ENCODE data around the gene TGM5. TPM values are rescaled to one million over a fixed set of nuclear protein-coding genes. Genes with fewer than 3 reads are reported as not detected.

TGM5 gene
- total RNA-seq, 1 experiment from 2014 or later: not detected

- TF ChIP-seq POLR2AphosphoS5 (IDR thresholded peaks at IDR 0.05; ENCODE audit: low read depth, low read length) (no peak), EGR1 (IDR thresholded peaks at IDR 0.05; ENCODE audit: low read depth) (no peak), CEBPB (IDR thresholded peaks at IDR 0.05; ENCODE audit: low read depth) (no peak), RAD21 (IDR thresholded peaks at IDR 0.05; ENCODE audit: low read depth) (no peak), POLR2A (IDR thresholded peaks at IDR 0.05; ENCODE audit: borderline replicate concordance, extremely low read depth, insufficient read depth, insufficient read length) (no peak), EZH2 (IDR thresholded peaks at IDR 0.05) (no peak), CTCF (IDR thresholded peaks at IDR 0.05 in 2 of 3, conservative IDR thresholded peaks at IDR 0.05 in 1 of 3; ENCODE audit: borderline replicate concordance in 1 of 3, insufficient read depth in 1 of 3, low read depth in 2 of 3, low read length in 2 of 3) (no peak), CBX3 (IDR thresholded peaks at IDR 0.05; ENCODE audit: low read depth) (no peak), TCF7L2 (IDR thresholded peaks at IDR 0.05; ENCODE audit: borderline replicate concordance, extremely low read depth, insufficient read depth, insufficient read length) (no peak), ZFX (IDR thresholded peaks at IDR 0.05) (no peak), ELF1 (IDR thresholded peaks at IDR 0.05; ENCODE audit: borderline replicate concordance, low read depth) (no peak), YY1 (IDR thresholded peaks at IDR 0.05; ENCODE audit: extremely low read depth, insufficient replicate concordance, low read depth, low read length) (no peak), FOSL1 (IDR thresholded peaks at IDR 0.05; ENCODE audit: low read depth) (no peak), SRF (IDR thresholded peaks at IDR 0.05; ENCODE audit: low read depth) (no peak), ZNF274 (IDR thresholded peaks at IDR 0.05; ENCODE audit: low read depth, low read length) (no peak)
- TF ChIP-seq, protein P1, sequence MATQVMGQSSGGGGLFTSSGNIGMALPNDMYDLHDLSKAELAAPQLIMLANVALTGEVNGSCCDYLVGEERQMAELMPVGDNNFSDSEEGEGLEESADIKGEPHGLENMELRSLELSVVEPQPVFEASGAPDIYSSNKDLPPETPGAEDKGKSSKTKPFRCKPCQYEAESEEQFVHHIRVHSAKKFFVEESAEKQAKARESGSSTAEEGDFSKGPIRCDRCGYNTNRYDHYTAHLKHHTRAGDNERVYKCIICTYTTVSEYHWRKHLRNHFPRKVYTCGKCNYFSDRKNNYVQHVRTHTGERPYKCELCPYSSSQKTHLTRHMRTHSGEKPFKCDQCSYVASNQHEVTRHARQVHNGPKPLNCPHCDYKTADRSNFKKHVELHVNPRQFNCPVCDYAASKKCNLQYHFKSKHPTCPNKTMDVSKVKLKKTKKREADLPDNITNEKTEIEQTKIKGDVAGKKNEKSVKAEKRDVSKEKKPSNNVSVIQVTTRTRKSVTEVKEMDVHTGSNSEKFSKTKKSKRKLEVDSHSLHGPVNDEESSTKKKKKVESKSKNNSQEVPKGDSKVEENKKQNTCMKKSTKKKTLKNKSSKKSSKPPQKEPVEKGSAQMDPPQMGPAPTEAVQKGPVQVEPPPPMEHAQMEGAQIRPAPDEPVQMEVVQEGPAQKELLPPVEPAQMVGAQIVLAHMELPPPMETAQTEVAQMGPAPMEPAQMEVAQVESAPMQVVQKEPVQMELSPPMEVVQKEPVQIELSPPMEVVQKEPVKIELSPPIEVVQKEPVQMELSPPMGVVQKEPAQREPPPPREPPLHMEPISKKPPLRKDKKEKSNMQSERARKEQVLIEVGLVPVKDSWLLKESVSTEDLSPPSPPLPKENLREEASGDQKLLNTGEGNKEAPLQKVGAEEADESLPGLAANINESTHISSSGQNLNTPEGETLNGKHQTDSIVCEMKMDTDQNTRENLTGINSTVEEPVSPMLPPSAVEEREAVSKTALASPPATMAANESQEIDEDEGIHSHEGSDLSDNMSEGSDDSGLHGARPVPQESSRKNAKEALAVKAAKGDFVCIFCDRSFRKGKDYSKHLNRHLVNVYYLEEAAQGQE (IDR thresholded peaks at IDR 0.05; ENCODE audit: low read depth): no peak
- H3K36me3 ChIP-seq (ENCODE audit: control insufficient read depth in 1 of 2, insufficient read depth in 2 of 2, low read length in 2 of 2): no peaks in the 10 kb centered on the region
- H3K4me2 ChIP-seq (ENCODE audit: low read length): no peak overlapping the region
- H3K4me1 ChIP-seq (ENCODE audit: control insufficient read depth in 1 of 2, insufficient read depth in 2 of 2, low read length in 2 of 2): no peaks in the 10 kb centered on the region
- DNase-seq (ENCODE audit: low read depth, low spot score) (no peak), ATAC-seq (no peak)
- POLR2A ChIA-PET: no interaction called here
- RAD21 ChIA-PET (ENCODE audit: low non-redundant PET in 1 of 2, low total read pairs in 2 of 2, uncharacterized antibody in 2 of 2, unreplicated experiment in 2 of 2): no interaction called here
- no peaks in the 10 kb centered on the region for H3K9me2 ChIP-seq (ENCODE audit: insufficient read depth)
- H2AFZ ChIP-seq (ENCODE audit: low read depth, low read length, poor library complexity, severe bottlenecking): no peak overlapping the region
- no peak overlapping the region for H3K4me3 ChIP-seq (replicated peaks in 1 of 2; ENCODE audit: low read depth in 1 of 2, low read length in 2 of 2)
- no peaks in the 10 kb centered on the region for H4K20me1 ChIP-seq (ENCODE audit: insufficient read depth)
- no TSS peak for BruUV-seq (replicated peaks)
- H3K27me3 ChIP-seq (ENCODE audit: insufficient read depth, low read length): no peaks in the 10 kb centered on the region
- CTCF ChIA-PET: interaction anchor here (2.8 kb wide), 1 partner anchor 55 kb away, joined by 8 read pairs; no protein-coding TSS in a partner anchor
- no peak overlapping the region for H3K27ac ChIP-seq (ENCODE audit: low read depth, low read length)
- intact Hi-C loops (cut with micrococcal nuclease): no loop called here
- H3K9ac ChIP-seq (ENCODE audit: low read length): no peak overlapping the region
- no peaks in the 10 kb centered on the region for H3K79me2 ChIP-seq (ENCODE audit: insufficient read depth, low read length)
- H3K9me3 ChIP-seq (ENCODE audit: control insufficient read depth in 1 of 2, insufficient read depth in 1 of 2, low read depth in 1 of 2, low read length in 2 of 2): no peaks in the 10 kb centered on the region
Observed at GRCh38 chr15:43230640-43231115, 36.0 kb downstream of the TGM5 start.
